GM10847 (cell line): Measurements from ENCODE around the gene ACTG1.
A peak's percentile ranks its signal among the peaks of the same experiment; 100 is the strongest.

Experiments used
- POLR2A ChIP-seq: IDR thresholded peaks from 2 replicates; pipeline ENCODE4 v1.6.1; 2011; ENCODE audit not compliant: insufficient read length; ENCODE audit errors: extremely low read depth

Gene ACTG1

DNA sequence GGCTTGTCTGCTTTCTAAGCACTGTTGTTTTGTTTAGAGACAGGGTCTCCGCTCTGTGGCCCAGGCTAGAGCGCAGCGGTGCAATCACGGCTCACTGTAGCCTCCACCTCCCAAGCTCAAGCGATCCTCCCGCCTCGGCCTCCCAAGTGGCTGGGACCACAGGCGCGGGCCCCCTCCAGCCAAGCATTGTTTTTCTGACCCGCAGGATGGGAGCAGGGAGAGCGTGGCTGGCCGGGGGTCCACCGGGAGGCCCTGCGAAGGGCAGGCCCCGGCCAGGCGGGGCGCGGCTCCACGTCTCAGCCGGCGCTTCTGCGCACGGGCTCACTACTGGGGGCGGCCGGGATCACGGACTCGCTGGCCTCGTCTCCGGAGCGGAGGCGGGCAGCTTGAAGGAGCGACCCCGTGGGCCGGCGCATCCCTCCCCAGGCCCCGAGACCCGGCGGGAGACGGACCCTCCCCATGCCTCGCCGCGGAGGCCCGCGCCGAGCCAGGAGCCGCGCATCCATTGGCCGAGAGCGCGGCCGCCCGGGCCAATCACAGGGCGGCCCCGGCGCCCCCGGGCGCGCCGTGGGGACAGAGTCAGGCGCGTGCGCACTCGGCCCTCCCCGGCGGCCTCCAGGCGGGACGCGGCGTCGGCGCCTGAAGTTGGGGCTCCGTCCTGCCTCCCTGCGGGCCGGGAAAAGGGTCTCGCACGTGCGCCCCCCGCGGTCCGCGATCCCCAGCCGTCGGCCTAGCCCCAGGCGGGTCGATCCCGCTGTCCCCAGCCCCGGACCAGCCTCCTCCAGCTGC lies 24.9 kb downstream of the ACTG1 start:
- peak; percentile 44 for TF ChIP-seq POLR2A

DNA sequence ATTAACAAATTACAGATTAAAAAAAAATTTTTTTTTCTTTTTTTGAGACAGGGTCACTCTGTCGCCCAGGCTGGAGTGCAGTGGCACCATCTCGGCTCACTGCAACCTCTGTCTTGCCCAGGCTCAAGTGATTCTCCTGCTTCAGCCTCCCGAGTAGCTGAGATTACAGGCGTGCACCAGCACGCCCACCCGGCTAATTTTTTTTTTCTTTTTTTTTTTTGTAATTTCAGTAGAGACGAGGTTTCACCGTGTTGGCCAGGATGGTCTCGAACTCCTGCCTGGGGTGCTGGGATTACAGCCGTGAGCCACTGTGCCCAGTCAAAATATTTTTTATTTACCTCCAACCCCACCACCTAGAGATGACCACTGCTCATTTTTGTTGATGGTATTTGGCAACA lies 25.5 kb downstream of the ACTG1 start:
- no peak for TF ChIP-seq POLR2A

DNA sequence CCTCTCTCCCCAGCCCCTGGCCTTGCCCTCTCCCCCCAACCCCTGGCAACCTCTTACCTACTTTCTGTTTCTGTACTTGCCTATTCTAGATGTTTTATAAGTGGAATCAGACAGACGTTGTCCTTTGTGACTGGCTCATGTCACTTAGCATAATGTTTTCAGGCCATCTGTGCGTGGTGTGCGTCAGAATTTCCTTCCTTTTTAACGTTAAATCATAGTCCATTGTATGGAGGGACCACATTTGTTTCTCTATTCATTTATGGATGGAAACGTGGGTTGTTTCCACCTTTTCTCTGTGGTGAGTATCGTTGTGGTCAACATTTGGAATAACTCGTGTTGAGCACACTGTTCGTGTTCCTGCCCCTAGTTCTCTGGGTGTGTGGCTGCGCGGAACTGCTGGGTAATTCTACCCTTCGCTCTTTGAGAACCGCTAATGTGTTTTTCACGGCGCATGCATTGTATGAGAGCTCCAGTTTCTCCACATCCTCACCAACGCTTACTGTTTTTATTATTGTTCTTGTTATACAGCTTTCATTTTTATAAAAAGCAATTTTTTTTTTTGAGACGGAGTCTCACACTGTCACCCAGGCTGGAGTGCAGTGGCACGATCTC lies 26.3 kb downstream of the ACTG1 start:
- TF ChIP-seq POLR2A, result no peak

DNA sequence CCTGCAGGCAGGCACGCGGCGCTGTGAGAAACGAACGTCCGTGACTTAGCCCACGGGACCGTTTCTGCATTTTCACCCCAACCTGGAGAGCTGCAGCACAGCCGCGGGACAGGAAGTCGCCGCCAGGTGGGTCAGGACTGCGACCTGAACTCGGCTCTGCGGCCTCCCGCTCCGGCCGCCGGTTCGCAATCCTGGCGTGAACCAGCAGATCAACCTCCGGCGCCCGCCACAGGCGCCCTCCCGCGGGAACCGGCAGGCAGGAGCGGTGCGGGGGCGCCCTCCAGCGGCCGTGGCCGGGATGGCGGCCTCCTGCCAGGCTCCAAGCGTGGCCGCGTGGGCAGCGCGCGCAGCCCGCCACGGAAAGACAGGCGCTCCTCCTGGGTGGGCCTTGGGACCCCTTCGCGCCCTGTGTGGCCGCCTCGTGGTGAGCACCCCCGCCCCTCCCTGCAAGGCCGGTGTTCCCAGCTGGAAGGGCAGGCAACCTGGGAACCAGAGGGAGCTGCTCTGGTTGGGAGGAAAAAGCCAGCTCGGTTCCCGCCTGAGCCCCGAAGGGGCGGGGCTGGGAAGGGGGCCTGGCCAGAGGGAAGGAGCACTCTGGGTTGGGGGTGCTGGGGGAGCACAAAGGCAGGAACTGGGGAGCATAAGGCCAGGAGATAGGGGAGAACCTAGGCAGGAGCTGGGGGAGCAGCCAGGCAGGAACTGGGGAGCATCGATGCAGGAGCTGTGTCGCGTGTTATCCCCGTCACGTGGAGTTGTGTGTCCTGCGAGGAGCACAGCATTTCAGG lies 28.2 kb downstream of the ACTG1 start:
- no peak for TF ChIP-seq POLR2A

DNA sequence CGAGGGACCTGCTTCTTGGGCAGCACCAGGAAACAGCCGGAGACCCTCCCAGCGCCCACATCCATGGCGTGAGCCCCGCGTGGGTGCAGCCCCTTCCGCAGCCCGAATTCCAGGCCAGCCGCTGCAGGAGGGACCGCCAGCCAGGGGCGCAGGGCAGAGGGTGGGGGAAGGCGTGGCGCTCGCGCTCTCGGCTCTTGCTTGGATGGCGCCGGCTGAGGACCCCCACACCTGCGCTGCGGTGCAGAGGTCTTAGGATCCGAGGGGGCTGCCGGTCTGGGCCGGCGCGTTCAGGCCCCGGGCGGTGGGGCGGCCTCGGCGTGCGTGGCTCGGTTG lies 28.8 kb downstream of the ACTG1 start:
- TF ChIP-seq POLR2A, result no peak

DNA sequence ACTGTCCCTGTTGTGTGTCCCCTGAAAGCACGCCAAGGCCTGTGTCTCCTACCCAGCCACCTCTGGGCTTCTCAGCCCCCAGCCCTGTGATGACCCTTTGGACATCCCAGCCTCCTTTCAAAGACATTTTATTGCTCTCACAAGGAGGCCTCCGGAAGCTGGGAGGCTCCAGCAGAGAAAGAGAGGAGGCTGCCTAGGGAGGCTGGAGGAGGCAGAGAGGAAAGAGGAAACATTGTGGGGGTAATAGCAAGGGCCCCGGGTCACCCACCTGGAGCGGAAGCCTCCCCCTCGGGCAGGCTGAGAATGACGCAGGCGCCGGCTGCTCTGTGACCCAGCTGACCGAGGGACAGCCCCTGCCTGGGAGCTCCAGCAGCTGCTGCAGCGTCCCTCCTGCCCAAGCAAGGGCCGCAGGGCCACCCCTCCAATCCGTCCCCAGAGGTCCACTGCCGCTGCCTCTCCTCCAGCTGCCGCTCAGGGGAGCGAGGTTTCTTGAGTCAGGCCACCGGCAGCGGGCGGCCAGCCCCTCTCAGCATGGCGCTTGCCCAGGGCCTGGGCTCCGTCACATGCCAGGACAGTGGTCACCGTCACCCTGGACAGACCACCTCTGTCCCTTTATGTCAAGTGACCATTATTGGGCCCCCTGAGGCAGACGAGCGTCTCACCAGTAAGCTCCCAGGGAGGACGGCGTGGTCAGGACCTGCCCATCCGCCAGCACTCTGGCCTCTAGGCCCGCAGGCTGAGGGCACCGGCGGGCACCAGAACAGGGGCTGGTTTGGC lies 29.3 kb downstream of the ACTG1 start:
- no peak for TF ChIP-seq POLR2A

DNA sequence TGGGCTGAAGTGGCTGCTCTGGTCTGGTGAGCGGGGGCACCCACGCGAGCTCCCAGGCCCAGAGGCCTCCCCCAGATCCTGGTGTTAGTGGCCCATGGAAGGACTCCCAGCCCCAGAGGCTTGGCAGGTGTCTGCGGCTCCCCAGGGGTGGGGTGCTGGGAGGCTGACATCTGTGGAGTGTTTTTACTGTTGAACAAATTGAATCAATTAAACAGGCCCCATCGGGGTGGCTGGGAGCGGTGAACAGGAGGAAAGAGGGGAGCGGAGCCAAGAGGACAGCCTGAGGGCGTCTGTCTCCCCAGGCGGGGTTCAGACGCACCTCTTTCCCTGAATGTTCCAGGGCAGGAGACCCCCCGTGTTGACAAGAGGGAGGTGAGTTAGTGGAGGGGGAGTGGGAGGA lies 29.9 kb downstream of the ACTG1 start:
- TF ChIP-seq POLR2A, result no peak

DNA sequence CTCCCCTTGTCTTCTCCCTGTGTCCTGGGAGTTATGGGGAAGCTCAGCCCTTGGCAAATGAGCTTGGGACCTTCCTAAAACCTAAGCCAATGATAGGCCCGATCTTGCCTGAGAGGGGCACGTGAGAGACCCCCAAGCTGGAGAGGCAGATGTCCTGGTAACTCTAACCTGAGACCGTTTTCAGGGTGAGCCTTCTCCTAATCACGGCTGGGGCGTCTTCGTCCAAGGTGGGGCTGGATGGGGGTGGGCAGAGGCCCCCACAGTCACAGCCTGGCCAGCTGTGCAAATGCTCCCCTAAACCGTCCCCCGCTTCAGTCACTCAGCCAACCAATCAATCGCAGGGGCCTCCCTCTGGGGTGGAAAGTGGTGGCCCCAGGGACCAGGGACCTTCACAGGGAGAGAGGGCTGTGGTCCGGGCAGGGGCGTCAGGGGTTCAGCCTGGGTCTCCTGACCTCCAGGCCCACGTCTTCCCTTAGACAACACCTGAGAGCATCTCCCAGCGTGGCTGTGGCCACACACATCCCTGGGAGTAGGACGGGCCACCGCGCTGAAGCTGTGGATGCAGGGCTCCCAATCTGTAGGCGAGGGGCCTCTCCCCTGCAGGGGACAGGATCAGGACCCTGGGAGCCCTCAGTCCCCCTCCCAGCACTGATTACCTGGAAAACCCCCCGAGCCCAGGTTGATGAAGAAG lies 30.6 kb downstream of the ACTG1 start:
- TF ChIP-seq POLR2A, result no peak

DNA sequence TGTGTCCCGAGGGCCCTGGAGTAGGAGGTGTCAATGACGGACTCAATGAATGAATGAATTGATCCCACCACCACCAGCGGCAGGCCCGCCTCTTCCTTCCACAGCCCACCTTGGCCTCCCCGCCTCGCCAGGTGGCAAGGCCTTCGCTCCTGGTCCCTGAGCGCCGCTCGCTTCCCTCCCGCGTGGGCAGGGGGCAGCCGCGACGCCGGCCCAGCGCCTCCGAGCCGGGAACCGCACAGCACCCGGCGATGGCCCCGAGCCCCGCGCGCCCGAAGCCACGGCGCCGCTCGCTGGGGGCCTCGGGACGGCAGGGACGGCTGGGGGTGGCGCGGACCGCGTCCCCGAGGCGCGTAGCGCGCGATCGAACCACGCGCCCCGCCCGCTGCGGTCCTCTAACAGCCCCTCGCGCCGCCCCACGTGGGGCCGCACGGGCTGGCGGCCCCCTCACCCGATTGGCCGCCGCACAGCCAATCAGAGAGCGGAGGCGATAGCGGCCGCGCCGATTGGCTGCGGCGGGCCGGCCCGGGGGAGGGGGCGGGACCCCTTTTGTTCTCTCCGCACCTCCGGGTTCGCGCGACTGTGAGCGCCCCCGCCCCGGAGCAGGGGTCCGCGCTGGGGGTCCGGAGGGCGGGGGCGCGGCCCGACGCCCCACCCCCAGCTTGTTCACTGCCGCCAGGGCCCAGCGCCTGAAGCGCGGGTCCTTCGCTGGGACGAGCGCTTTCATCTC lies 31.4 kb downstream of the ACTG1 start:
- TF ChIP-seq POLR2A, result no peak

DNA sequence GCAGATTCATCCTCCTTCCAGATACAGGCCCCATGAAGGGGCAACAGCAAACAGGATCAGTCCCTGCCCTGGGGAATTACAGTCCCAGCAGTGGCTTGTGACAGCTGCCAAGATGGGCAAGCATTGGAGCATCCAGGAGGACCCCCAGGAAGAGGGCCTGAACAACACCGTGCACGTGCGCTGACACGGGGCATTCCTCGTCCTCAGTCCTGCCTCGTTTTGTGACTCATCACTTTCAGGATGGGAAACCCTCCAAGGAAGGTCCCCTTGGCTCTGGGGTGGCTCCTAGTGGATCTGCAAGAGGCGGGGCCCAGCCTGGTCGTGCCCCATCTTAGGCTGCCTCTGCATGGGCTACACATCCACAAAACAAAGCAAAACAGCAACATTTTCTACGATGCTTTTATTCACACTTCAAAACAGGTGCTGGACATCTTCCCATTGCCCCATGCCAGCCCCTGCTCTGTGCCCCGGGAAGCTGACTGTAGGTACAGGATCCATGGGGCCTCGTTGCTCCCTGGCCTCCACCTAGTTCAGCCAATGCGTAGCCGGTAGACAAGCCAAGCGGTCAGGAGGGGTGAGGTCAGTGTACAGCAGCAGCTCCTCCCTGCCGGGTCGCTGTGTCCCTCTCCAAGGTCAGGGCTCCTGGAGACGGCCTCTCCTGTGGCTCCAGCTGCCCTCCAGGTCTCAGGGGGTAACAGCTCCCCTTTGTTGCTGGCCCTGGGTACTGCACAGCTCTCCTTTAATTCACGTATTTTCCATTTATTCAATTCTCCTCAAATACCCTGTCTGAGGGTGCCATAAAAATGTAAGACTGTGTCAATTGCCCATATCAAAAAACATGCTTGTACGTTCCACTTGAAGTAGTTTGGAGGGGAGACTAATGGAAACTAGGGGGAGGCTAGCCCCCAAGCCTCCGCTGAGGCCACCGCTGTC lies 32.2 kb downstream of the ACTG1 start:
- no peak for TF ChIP-seq POLR2A

DNA sequence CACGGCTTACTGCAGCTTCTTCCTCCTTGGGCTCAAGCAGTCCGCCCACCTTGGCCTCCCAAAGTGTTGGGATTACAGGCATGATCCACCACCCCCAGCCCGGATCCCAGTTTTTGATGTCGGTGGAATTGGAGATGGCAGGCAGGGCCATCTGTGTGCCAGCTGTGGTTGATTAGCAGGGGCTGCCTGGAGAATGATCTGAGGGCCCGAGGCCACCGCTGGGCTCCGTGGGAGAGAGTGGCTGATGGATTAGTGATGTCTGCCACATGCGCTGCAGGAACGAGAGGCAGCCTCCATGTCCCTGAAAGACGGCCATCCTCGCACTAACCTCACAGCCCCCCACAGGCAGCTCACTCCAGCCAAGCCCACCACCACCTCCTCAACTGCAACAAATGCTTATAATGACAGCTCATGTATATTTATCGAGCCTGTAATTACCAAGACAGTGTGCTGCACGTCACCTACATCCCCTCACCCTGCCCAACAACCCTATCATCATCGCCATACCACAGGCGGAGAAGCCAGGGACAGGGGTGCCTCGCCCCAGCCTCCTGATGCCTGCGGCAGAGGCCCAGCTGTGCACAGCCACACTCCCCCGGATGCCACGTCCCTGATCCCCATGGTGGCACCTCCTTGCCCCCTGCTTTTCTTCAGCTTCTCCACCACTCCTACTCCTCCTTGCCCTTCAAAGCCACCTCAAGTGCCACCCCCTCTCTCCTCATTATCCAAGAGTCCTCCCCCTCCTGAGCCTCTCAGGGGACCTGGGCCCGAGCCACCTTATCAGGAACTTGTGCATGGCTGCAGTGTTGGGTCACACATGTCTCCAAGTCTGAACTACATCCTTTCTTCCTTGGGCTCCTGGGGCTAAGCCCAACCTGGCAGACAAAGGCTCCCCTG lies 33.2 kb downstream of the ACTG1 start:
- TF ChIP-seq POLR2A, result no peak

DNA sequence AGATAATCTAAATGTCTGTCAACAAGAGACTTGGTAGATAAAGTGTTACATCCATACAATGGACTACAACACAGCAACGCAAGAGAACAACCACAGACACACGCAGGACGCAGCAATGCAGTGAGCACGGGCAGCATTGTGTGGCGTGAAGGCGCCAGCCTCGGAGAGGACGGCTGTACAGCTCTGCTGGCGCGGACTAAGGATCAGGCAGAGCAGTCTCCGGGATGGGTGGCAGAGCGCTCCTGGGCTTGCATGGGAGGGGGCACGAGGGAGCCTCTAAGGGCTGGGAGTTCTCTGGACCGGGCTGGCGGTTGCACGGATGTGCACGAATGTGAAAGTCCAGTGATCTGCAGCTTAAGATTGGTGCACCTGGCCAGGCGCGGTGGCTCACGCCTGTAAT lies 34.5 kb downstream of the ACTG1 start:
- TF ChIP-seq POLR2A, result no peak

DNA sequence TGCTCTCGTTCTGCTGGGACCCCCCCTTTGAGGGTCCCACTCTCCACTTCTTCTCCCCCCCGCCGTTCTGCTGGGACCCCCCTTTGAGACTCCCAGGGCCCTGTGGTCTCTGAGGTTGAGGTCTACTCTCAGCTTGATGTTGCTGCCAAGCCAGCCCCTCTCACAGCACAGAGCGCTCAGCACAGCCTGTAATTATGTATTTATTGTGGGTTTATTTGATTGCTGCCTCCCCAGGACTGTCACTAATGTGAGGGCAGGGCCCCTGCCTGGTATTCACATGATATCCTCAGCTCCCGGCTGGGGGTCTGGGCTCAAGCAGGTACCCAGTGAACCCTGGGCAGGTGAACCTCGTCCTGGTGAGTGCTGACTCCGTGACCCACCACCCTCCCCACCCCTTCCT lies 35.4 kb downstream of the ACTG1 start:
- no peak for TF ChIP-seq POLR2A

DNA sequence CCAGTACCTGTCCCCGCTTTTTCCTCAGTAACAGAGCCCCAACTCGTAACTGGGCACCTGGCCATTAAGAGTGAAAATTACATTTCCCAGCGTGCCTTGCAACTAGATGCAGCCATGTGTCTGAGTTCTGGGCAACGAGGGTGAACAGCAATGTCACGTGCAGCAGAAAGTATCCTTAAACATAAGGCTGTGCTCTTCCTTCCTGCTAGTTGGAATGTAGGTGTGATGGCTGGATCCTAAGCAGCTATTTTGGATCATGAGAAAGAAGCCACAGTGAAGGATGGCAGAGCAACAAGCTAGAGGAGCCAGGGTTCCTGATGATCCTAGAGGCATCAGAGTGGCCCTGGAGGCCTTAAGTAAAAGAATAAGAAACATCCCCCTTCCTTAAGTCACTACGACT lies 36.0 kb downstream of the ACTG1 start:
- no peak for TF ChIP-seq POLR2A
